Activated effector memory CD4-positive, alpha-beta T cell treated with Interleukin-2 at 50 U/mL for 16 hours (primary cell): ENCODE data around the gene RPS6KA2.

ENCODE experiments used
- DNase-seq: peaks from one replicate; pipeline ENCODE4 v3.0.0-alpha.2; 2020

The RPS6KA2 gene

GRCh38 chr6:166567107-166567506 is 59.9 kb downstream of the RPS6KA2 start:
- DNase-seq: no peak

- no peak for DNase-seq
Observed at GRCh38 chr6:166566026-166567011, 60.7 kb downstream of the RPS6KA2 start.

GRCh38 chr6:166565084-166565967 is 61.7 kb downstream of the RPS6KA2 start:
- DNase-seq: no peak

GRCh38 chr6:166563805-166564204 is 63.2 kb downstream of the RPS6KA2 start:
- no peak for DNase-seq

GRCh38 chr6:166563200-166563599 is 63.9 kb downstream of the RPS6KA2 start:
- DNase-seq: no peak

GRCh38 chr6:166562726-166563125 is 64.3 kb downstream of the RPS6KA2 start:
- no peak for DNase-seq

- DNase-seq: no peak
Observed at GRCh38 chr6:166561771-166562359, 65.2 kb downstream of the RPS6KA2 start.

- DNase-seq: no peak
Observed at GRCh38 chr6:166560222-166560621, 66.8 kb downstream of the RPS6KA2 start.

GRCh38 chr6:166559662-166560061 is 67.4 kb downstream of the RPS6KA2 start:
- no peak for DNase-seq

GRCh38 chr6:166559211-166559610 is 67.8 kb downstream of the RPS6KA2 start:
- no peak for DNase-seq

- no peak for DNase-seq
Observed at GRCh38 chr6:166558156-166559005, 68.7 kb downstream of the RPS6KA2 start.

GRCh38 chr6:166556863-166557322 is 70.2 kb downstream of the RPS6KA2 start:
- DNase-seq: no peak

GRCh38 chr6:166556336-166556735 is 70.7 kb downstream of the RPS6KA2 start:
- DNase-seq: no peak

GRCh38 chr6:166555086-166555485 is 72.0 kb downstream of the RPS6KA2 start:
- no peak for DNase-seq

- no peak for DNase-seq
Observed at GRCh38 chr6:166554316-166554715, 72.7 kb downstream of the RPS6KA2 start.

GRCh38 chr6:166553563-166554271 is 73.3 kb downstream of the RPS6KA2 start:
- no peak for DNase-seq

- no peak for DNase-seq
Observed at GRCh38 chr6:166552600-166552999, 74.5 kb downstream of the RPS6KA2 start.

- no peak for DNase-seq
Observed at GRCh38 chr6:166551754-166552495, 75.1 kb downstream of the RPS6KA2 start.

- DNase-seq: no peak
Observed at GRCh38 chr6:166546653-166547052, 80.4 kb downstream of the RPS6KA2 start.

GRCh38 chr6:166545156-166546034 is 81.7 kb downstream of the RPS6KA2 start:
- DNase-seq: no peak
